Cortex of kidney (tissue), 1 donor: ENCODE results near the gene OIT3.

ENCODE experiments used
- DNase-seq: peaks from one replicate; lab custom pipeline; 2025; lab: John Stamatoyannopoulos, UW

OIT3 gene

DNA sequence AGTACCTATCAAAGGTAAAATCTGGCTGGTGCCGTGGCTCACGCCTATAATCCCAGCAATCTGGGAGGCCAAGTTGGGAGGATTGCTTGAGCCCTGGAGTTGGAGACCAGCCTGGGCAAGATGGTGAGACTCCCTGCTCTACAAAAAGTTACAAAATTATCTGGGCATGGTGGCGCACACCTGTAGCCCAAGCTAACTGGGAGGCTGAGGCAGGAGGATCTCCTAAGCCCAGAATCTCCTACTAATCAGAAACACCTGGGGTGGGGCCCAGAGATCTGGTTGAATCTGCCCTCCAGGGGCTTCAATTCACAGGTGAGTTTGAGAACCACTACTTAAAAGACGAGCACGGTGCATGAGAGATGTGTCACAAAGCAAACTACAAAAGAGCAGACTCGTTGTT is 58.6 kb downstream of the OIT3 start:
- no peak for DNase-seq

DNA sequence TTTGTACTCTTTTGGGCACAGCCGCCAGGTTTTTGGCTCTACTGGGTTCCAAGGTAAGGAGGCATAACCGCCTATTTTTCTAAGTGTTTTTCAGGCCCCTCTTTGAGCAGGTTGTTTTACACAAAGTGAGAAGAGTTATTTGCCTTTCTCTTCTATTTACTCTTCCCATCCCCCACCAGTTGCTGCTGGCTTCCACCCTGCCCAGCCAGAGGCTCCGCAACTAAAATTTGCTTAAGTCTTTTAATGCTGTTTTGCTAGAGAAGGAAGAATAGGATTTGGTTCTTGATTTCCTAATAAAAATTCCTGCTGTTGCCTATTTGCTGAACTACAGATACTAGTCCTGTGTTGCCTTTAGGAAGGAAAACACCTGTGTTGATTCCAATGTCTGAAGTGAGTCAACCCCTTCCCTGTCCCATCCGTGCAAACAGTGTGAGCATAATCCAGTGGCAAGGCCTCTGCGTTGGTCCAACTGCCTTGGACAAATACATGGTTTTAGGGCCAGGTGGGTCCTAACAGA is 59.2 kb downstream of the OIT3 start:
- no peak for DNase-seq

DNA sequence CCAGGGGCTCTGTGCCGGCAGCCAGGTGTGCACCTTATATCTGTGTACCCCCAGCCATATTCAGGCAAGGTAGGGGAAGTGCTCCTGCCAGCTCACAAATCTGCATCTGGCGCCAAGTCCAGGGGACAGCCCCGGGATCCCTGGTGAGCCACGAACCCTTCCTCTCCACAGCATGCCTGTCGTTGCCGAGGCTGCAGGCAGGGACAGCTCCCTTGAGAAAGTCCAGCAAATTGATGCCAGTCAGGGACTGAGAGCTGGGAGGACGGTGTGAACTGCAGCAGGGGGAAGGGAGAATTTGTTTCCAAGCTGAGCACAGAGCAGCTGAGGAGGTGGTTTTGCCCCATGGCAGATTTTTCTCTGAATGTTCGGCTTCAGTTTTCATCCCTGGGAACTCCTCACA is 60.1 kb downstream of the OIT3 start:
- DNase-seq, result no peak

DNA sequence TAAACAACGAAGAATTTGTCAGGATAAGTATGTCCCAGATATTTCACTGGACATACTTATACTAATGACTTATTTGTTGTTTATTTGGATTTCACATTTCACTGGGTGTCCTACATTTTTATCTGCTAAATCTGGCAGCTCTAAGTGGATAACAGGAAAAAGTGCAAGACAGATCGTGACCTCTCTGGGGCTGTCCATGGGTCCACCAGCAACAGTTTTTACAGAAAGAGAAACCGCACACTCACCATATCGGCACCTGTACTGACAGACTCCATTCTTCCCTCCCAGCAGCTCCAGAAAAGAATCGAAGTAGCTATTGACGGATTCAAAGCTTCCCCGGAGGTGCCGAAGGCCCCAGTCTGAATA is 60.7 kb downstream of the OIT3 start:
- no peak for DNase-seq

DNA sequence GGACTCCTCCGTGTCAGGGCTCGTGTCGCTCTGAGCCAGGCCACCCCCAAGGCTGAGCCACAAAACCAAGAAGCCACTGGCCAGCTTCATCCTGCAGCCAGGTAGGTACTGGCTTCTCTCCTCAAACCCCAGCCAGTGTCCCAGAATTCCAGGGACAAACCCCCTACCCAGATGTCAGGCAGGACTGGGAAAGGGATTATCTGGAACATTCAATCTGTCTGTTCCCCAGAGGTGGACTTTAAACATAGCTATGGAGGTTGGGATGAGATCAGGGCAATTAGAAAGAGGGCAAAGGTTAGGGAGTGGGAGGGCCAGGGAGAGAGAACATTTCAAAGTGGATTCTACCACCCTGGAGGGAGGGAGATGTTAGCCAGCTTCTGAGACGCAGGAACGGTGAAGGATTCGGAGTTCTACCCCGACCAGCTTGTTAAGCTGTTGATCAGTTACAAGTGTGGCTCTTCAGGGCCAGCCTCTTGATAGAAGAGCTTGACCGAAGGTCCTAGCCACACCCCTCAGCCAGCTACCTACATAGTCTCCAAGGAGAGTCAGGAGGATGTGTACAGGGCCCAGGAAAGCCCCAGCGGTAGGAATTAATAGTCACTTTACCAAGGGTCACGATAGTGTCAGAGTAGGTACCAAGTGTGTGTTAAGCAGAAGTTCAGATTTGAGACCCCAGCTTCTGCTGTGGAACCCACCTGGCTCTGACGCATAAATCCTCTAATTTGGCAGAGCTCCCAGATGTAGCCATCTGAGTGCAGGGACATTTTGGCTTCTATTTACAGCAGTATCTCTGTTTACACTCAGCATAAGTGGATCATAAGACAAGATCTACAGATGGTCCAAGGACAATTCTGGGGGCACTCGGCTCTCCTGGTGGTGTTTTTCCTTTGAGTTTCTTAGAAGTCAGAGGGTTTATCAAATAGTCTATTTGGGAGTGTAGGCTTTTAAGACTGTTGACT is 61.3 kb downstream of the OIT3 start, which contains the start of gene PLA2G12B:
PLA2G12B (minus strand) TSS at position 211 of the 959 bp plus-strand sequence; CDS start at position 90, 121 bp downstream.
- DNase-seq, result no peak

DNA sequence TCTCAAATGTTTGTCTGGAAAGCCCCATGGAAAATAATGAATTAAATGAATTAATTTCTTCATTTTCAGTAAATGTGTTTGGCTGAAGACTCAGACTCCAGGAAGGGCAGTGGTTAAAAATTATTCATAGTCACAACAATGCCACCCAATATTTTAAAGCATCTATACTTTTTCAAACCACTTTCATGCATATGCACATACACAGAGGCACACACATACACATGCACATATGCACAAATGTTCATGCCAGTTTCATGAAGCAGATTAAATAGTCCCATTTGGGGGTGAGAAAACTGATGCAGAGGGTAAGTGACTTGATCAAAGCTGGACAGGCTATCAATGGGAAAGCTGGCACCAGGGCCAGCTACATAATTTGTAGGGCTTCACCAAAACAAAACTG is 62.5 kb downstream of the OIT3 start:
- DNase-seq, result no peak

DNA sequence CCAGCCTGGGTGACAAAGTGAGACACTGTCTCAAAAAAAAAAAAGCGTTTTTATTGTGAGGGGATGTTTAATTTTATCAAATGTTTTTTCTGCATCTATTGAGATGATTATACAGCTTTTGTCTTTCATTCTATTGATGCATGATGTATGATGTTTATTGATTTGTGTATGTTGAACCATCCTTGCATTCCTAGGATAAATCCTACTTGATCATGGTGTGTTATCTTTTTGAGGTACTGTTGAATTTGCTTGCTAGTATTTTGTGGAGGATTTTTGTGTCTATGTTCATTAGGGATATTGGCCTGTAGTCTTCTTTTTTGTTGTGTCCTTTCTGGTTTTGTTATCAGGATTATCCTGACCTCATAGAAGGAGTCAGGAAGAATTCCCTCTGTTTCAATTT is 83.3 kb downstream of the OIT3 start:
- DNase-seq, result no peak

DNA sequence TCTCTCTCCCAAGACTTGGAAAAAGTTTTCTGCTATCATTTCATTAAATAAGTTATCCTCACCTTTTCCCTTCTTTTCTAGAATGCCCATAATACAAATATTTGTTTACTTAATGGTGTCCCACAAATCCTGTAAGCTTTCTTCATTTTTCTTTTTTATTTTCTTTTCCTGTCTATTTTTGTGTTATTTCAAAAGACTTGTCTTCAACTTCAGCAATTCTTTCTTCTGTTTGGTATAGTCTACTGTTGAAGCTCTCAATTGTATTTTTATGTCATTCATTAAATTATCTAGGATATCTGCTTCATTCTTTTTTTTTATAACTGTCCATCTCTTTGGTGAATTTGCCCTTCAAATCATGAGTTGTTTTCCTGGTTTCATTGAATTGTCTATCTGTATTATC is 86.2 kb downstream of the OIT3 start:
- DNase-seq, result no peak

DNA sequence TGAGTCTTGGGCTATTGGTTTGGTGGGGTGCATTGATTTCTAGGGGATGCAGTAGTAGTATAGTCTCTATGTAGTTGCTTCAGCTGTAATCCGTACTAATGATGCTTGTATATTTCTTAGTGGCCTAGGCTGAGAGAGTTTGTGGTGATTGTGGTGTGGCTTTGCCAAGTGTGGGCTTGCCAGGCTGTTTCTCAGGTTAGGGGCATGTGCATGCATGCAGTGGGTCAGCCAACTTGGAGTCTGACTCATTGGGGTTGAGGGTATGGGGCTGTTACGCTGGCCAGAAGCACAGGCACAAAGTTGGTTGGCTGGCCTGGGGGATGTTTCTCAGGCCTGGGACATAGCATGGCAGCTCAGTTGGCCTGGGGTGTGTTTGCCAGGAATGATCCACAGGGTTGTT is 86.8 kb downstream of the OIT3 start:
- no peak for DNase-seq

DNA sequence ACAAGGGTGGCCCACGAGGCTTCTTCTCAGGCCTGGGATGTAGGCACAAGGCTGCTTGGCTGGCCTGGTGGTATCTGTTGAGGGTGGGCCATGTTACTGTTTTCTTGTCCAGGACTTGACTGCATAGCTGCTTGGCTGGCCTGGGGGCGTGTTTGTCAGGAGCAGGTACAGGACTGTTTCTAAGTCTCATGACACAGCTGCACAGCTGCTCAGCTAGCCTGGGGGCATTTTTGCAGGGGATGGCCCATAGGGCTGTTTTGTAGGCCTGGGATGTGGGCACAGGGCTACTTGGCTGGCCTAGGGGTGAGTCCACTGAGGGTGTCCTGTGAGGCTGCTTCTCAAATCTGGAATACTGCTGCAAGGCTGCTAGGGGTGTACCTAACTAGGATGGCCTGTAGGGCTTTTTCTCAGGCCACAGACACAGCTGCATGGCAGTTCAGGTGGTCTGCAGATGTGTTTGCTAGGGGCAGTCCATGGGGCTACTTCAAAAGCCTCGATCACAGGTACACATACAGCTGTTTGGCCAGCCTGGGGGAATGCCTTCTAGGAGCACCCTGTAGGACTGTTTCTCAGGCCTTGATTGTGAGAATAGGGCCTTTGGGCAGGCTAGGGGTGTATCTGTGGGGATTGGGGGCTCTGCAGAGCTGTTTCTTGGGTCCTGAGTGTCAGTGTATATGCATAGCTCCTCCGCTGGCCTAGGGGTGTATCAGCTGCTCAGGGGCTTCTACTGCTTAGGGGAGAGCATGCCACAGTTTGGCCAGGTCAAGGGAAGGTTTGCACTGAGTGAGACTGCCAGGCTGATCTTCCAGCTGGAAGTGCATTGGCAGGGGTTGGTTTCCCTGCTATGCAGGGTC is 87.7 kb downstream of the OIT3 start:
- no peak for DNase-seq

DNA sequence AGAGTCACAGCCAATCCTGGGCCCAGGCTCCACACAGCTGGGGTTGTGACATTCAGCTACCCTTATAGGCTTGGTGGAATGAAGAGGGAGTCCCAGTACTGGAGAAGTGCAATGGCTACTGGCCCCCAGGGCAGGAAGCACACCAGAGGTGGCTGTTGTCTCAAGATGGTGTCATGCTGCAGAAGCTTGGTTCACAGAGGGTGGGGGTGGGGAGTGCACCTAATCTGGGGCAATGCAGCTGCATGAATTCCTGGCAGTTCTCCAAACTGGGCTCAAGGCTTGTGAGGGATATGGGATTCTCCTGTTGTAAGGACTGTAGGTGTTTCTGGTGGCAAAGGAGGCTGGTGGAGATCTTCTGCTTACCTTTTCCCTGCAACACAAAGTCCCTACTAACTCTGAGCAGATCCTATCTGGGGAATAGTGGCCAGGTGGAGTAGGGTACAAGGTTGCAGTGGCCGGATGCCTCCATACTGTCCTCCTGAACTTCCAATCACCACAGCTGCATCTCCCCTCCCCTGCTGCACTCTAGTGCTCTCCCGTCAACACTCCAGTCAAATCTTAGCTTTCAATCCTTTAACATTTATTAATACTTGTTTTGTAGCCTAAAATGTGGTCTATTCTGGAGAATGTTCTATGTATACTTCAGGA is 88.5 kb downstream of the OIT3 start:
- DNase-seq, result no peak
